ENCODE data around the gene SC5D.

SC5D gene

GRCh38 chr11:121327553-121327952 is 35.0 kb downstream of the SC5D start:
- Histone ChIP-seq H3K4me3 (ENCODE audit: low read depth, low read length) (no peak overlapping the region), H3K9me3 (no peaks in the 10 kb centered on the region; the same call in 1 of the 2 replicates), H3K4me1 (no peaks in the 10 kb centered on the region), H3K36me3 (no peaks in the 10 kb centered on the region), H3K27me3 (peaks cover 5% of the 10 kb centered on the region; the same call in 1 of the 2 replicates)
- no peak for DNase-seq
- TF ChIP-seq CTCF (IDR thresholded peaks at IDR 0.05; ENCODE audit: low read depth, low read length) = no peak

- no peak overlapping the region for H3K4me3 ChIP-seq (ENCODE audit: low read depth, low read length)
- TF ChIP-seq CTCF (IDR thresholded peaks at IDR 0.05; ENCODE audit: low read depth, low read length) = no peak
- peaks cover 5% of the 10 kb centered on the region; the same call in 1 of the 2 replicates for H3K27me3 ChIP-seq
- H3K36me3 ChIP-seq = no peaks in the 10 kb centered on the region
- H3K4me1 ChIP-seq = no peaks in the 10 kb centered on the region
- no peak for DNase-seq
- no peaks in the 10 kb centered on the region; the same call in 1 of the 2 replicates for H3K9me3 ChIP-seq
Observed at GRCh38 chr11:121328176-121328966, 35.8 kb downstream of the SC5D start.

GRCh38 chr11:121328967-121329679 is 36.6 kb downstream of the SC5D start:
- no peak for TF ChIP-seq CTCF (IDR thresholded peaks at IDR 0.05; ENCODE audit: low read depth, low read length)
- Histone ChIP-seq H3K36me3 (no peaks in the 10 kb centered on the region), H3K27me3 (peaks cover 5% of the 10 kb centered on the region; the same call in 1 of the 2 replicates), H3K4me3 (ENCODE audit: low read depth, low read length) (no peak overlapping the region), H3K9me3 (no peaks in the 10 kb centered on the region; the same call in 1 of the 2 replicates), H3K4me1 (no peaks in the 10 kb centered on the region)
- no peak for DNase-seq

GRCh38 chr11:121329781-121330395 is 37.3 kb downstream of the SC5D start:
- no peak overlapping the region for H3K4me3 ChIP-seq (ENCODE audit: low read depth, low read length)
- H3K9me3 ChIP-seq = no peaks in the 10 kb centered on the region; the same call in 1 of the 2 replicates
- peaks cover 5% of the 10 kb centered on the region; the same call in 1 of the 2 replicates for H3K27me3 ChIP-seq
- no peak for TF ChIP-seq CTCF (IDR thresholded peaks at IDR 0.05; ENCODE audit: low read depth, low read length)
- H3K4me1 ChIP-seq = no peaks in the 10 kb centered on the region
- no peak for DNase-seq
- H3K36me3 ChIP-seq = no peaks in the 10 kb centered on the region

GRCh38 chr11:121330614-121331435 is 38.3 kb downstream of the SC5D start:
- H3K4me1 ChIP-seq = no peaks in the 10 kb centered on the region
- TF ChIP-seq CTCF (IDR thresholded peaks at IDR 0.05; ENCODE audit: low read depth, low read length) = no peak

More at GRCh38 chr11:121330614-121331435, 38.3 kb downstream of the SC5D start:
- H3K4me3 ChIP-seq (ENCODE audit: low read depth, low read length) = no peak overlapping the region
- H3K27me3 ChIP-seq = peaks cover 5% of the 10 kb centered on the region; the same call in 1 of the 2 replicates
- no peak for DNase-seq
- H3K9me3 ChIP-seq = no peaks in the 10 kb centered on the region; the same call in 1 of the 2 replicates
- no peaks in the 10 kb centered on the region for H3K36me3 ChIP-seq
